TTC549 (cell line): ENCODE results near the gene STRC.
"Not testable (repeated sequence)": the region's sequence is repeated elsewhere in the genome, so short reads cannot be mapped to it uniquely, and the experiment has no call there.

Source experiments
- FAIRE-seq: peaks from 2 replicates; lab custom pipeline; 2012; peaks lifted over from hg19 to GRCh38; lab: Jason Lieb, UNC

Gene STRC

DNA sequence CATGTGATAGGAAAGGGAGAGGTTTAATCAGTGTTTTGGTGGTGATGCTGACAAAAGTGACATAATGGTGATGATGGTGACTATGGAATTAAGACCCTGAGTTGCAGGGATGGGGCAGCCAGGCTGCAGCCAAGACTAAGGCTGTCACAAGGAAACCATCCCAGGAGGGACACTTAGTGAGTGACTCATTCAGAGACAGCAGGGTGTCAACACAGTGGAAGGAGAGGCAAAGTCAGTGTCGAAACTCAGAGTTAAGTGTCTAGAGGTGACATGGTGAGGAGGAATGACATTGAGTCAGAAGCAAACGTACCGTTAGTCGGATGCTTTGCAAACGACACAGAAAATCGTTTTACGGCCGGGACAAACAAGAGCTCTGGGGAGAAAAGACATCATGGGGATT, 54.8 kb downstream of the STRC start:
- not testable (repeated sequence) for FAIRE-seq

GRCh38 chr15:43562753-43563152, 55.8 kb downstream of the STRC start:
- FAIRE-seq: not testable (repeated sequence)

DNA sequence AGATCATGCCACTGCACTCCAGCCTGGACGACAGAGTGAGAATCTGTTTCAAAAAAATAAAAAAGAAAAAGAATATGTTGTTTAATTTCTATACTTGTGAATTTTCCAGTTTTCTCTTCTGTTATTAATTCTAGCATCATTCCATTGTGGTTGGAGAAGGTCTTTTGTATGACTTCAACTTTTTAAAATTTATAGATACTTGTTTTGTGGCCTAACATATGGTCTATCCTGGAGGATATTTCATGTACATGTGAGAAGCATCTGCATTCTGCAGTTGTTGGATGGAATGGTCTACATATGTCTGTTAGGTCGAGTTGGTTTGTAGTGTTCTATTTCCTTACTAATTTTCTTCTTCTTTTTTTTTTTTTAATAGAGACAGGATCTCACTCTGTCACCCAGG, 65.6 kb downstream of the STRC start:
- no peak for FAIRE-seq

DNA sequence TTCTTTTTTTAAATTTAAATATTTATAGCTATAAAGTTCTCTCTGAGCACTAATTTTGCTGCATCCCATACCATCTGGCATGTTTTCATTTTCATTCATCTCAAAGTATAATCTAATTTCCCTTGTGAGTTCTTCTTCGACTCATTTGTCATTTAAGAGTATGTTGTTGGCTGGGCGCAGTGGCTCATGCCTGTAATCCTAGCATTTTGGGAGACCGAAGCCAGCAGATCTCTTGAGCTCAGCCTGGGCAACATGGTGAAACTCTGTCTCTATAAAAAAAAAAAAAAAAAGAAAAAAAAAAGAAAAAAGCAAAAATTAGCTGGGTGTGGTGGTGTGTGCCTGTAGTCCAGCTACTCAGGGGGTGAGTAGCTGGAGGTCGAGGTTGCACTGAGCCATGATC, 66.3 kb downstream of the STRC start:
- FAIRE-seq: no peak

DNA sequence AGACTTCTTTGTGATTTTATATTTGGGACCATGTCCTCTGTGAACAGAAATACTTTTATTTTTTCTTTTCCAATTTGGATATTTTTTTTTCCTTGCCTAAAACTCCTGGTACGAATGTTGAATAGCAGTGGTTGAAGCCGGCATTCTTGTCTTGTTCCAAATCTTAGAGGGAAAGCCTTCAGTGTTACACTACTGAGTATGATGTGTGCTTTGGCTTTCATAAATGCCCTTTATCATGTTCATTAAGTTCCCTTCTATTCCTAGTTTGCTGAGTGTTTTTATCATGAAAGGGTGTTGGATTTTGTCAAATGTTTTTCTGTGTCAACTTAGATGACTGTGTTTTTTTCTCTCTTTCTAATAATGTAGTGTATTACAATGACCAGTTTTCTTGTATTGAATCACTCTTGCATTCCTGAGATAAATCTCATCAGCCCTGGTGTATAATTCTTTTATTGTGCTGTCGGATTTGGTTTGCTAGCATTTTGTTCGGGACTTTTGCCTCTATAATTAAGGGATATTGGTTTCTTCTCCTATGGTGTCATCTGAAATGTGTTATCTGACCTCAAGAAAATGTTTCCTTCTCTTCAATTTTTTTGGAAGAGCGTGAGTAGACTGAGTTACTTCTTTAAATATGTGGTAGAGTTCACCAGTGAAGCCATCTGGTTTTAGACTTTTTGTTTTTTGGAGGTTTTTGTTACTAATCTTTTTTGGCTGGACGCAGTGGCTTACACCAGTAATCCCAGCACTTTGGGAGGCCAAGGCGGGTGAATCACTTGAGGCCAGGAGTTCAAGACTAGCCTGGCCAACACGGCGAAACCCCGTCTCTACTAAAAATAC, 67.9 kb downstream of the STRC start:
- no peak for FAIRE-seq
